Measurements from ENCODE around the gene AFF4. TPM values are rescaled to one million over a fixed set of nuclear protein-coding genes. Genes with fewer than 3 reads are reported as not detected.
A peak's percentile ranks its signal among the peaks of the same experiment; 100 is the strongest.

AFF4 gene
- total and polyA plus RNA-seq, 2 of the 4 experiments (the other 2 are of a cell fraction) = 27.3 to 57.2 TPM

GRCh38 chr5:132873119-132873929, 90.1 kb downstream of the AFF4 start, which contains the start of gene LEAP2:
Gene LEAP2, plus strand, starts transcription at chr5:132873668. Its CDS starts 27 bp downstream, at chr5:132873695.
- Histone ChIP-seq H2BK20ac (ENCODE audit: low read depth, low read length) (no peak within 1 kb of the TSS), H3K56ac (ENCODE audit: extremely low read depth, insufficient read depth, low read length) (no peak within 1 kb of the TSS), H3K9ac (ENCODE audit: low read depth, low read length) (no peak within 1 kb of the TSS), H3K4me1 (ENCODE audit: control insufficient read depth, insufficient read depth, low read length) (peaks cover 3% of the 10 kb centered on the region; the same call in 1 of the 2 replicates), H4K20me1 (ENCODE audit: insufficient read depth, low read length) (peaks cover 13% of the 10 kb centered on the region), H3K36me3 (ENCODE audit: control insufficient read depth, insufficient read depth, low read length) (peaks cover 28% of the 10 kb centered on the region), H3K18ac (ENCODE audit: low read depth, low read length) (no peak within 1 kb of the TSS), H4K8ac (ENCODE audit: low read depth in 2 of 2, low read length in 2 of 2) (no peak within 1 kb of the TSS), H3K23ac (ENCODE audit: low read depth, low read length) (no peak within 1 kb of the TSS), H3K79me1 (ENCODE audit: low read depth in 1 of 2, low read length in 2 of 2) (peaks cover 0 to 51% of the 10 kb centered on the region in 2 experiments; a peak in 3 of 4 replicates), H3K27ac (ENCODE audit: insufficient read depth, low read length) (no peak within 1 kb of the TSS), H2AFZ (replicated peaks; ENCODE audit: low read length, poor library complexity) (no peak within 1 kb of the TSS), H3K14ac (replicated peaks; ENCODE audit: low read depth, low read length) (no peak within 1 kb of the TSS), H3K9me3 (ENCODE audit: control insufficient read depth, insufficient read depth, low read length) (no peaks in the 10 kb centered on the region), H2BK120ac (ENCODE audit: low read depth, low read length) (no peak within 1 kb of the TSS), H2AK5ac (ENCODE audit: low read depth, low read length) (no peak within 1 kb of the TSS), H3K4ac (ENCODE audit: low read depth, low read length) (no peak within 1 kb of the TSS), H3K4me3 (ENCODE audit: insufficient read depth, low read depth, low read length) (no peak within 1 kb of the TSS), H2BK5ac (ENCODE audit: low read depth, low read length, poor library complexity, severe bottlenecking) (peak within 1 kb of the TSS; percentile 6), H2AK9ac (replicated peaks; ENCODE audit: low read depth, low read length, poor library complexity) (no peak within 1 kb of the TSS), H3K27me3 (ENCODE audit: control insufficient read depth, insufficient read depth, low read length) (no peaks in the 10 kb centered on the region), H4K5ac (ENCODE audit: low read depth, low read length) (no peak within 1 kb of the TSS), H2BK15ac (ENCODE audit: low read depth, low read length) (no peak within 1 kb of the TSS), H3K4me2 (ENCODE audit: low read depth, low read length) (no peak within 1 kb of the TSS), H3K9me1 (ENCODE audit: insufficient read depth, low read length) (peaks cover 20% of the 10 kb centered on the region; the same call in 1 of the 2 replicates), H4K91ac (ENCODE audit: insufficient read depth, low read depth, low read length) (no peak within 1 kb of the TSS; the same call in 1 of the 2 replicates)
- BruUV-seq (replicated peaks) = no TSS peak
- POLR2A ChIA-PET (ENCODE audit: unreplicated experiment) = no interaction called here
- CTCF ChIA-PET = interaction anchor here (0.6 to 1.3 kb wide), 5 partner anchors 10 to 223 kb away, joined by 3 to 5 read pairs (median 4); partner anchors contain the start of gene SHROOM1
- dilution Hi-C loops (cut with HindIII; ENCODE audit: low sequenced_read_pairs, unreplicated experiment) (no loop called here), intact Hi-C loops (cut with micrococcal nuclease) (no loop called here), in situ Hi-C loops (cut with MboI; ENCODE audit: low sequenced_read_pairs) (no loop called here)
- no CpG with 5 or more reads among the region's 6 CpGs for WGBS, 2 experiments (ENCODE audit: extremely low coverage in 2 of 2, insufficient read length in 1 of 2)
- ATAC-seq (ENCODE audit: low read depth) (no peak), DNase-seq (peak; percentile 39)
- no peak for TF ChIP-seq RCOR1 (IDR thresholded peaks at IDR 0.05; ENCODE audit: insufficient replicate concordance, low read length)
- TF ChIP-seq RFX5 (IDR thresholded peaks at IDR 0.05; ENCODE audit: low read depth, low read length) = no peak
- no peak for TF ChIP-seq NFE2L2 (IDR thresholded peaks at IDR 0.05; ENCODE audit: low read depth, low read length)
- TF ChIP-seq POLR2A (IDR thresholded peaks at IDR 0.05; ENCODE audit: low read depth, low read length) = no peak
- no peak for TF ChIP-seq USF2 (IDR thresholded peaks at IDR 0.05; ENCODE audit: low read depth, low read length)
- TF ChIP-seq MAFK (IDR thresholded peaks at IDR 0.05; ENCODE audit: low read depth, low read length) = no peak
- TF ChIP-seq CHD1 (IDR thresholded peaks at IDR 0.05; ENCODE audit: low read depth, low read length) = no peak
